Vagina (tissue), 2 donors: ENCODE results near the gene NUP210. TPM values are rescaled to one million over a fixed set of nuclear protein-coding genes. Genes with fewer than 3 reads are reported as not detected.

Experiments used
- DNase-seq, 2 donors: peaks; one replicate each; pipeline ENCODE4 v3.0.0-alpha.2; 2017; ENCODE audit errors: extremely low spot score in 2 of 2
- H3K27ac ChIP-seq: fragments of 200-600 bp; sonication (generic); one replicate; pipeline ENCODE4 v1.5.1; 2019
- H3K27me3 ChIP-seq: fragments of 200-600 bp; sonication (generic); one replicate; pipeline ENCODE4 v1.5.1; 2019
- H3K36me3 ChIP-seq, 2 donors: fragments of 200-600 bp; sonication (generic); one replicate each; pipeline ENCODE4 v1.5.1; 2017 to 2019
- H3K4me1 ChIP-seq: fragments of 200-600 bp; sonication (generic); one replicate; pipeline ENCODE4 v1.5.1; 2019
- H3K4me3 ChIP-seq, 2 donors: fragments of 200-600 bp; sonication (generic); 1 replicate in 1 of 2; 2 replicates in 1 of 2; pipeline ENCODE4 v1.5.1; 2016 to 2019
- H3K9me3 ChIP-seq: fragments of 200-600 bp; sonication (generic); one replicate; pipeline ENCODE4 v1.5.1; 2019
- POLR2A ChIP-seq, 2 donors: fragments of 450-650 bp; IDR thresholded peaks; one replicate each; pipeline ENCODE4 v1.6.1; 2017; ENCODE audit warnings: antibody characterized with exemption in 2 of 2, mild to moderate bottlenecking in 2 of 2, moderate library complexity in 2 of 2
- POLR2AphosphoS5 ChIP-seq, 2 donors: sonication (generic); formaldehyde crosslinking; IDR thresholded peaks; one replicate each; pipeline ENCODE4 v1.9.0; 2017; ENCODE audit warnings: antibody characterized with exemption in 2 of 2, mild to moderate bottlenecking in 2 of 2, low read depth in 1 of 2; ENCODE audit not compliant: insufficient read depth in 1 of 2
- intact Hi-C: fragments of 100-400 bp; cut with DNase I; formaldehyde crosslinking; loops from one replicate; pipeline ENCODE4 v1.15.1; 2023
- total RNA-seq: library from RNA; depleted of rRNA; stranded (reverse); fragments of >200 nt; gene quantifications from one replicate; pipeline ENCODE4 v1.2.3, GENCODE V29; 2016
- TF ChIP-seq, protein P1 (sequence below), 3 experiments: fragments of 450-650 bp in 2 of 3; fragments of 200-600 bp in 1 of 3; sonication (generic) in 1 of 3; IDR thresholded peaks; one replicate each; pipeline ENCODE4 v1.5.1; 2017 to 2019; ENCODE audit warnings: antibody characterized with exemption in 3 of 3, mild to moderate bottlenecking in 2 of 3, moderate library complexity in 2 of 3

The NUP210 gene
- 10.1 TPM for total RNA-seq

DNA sequence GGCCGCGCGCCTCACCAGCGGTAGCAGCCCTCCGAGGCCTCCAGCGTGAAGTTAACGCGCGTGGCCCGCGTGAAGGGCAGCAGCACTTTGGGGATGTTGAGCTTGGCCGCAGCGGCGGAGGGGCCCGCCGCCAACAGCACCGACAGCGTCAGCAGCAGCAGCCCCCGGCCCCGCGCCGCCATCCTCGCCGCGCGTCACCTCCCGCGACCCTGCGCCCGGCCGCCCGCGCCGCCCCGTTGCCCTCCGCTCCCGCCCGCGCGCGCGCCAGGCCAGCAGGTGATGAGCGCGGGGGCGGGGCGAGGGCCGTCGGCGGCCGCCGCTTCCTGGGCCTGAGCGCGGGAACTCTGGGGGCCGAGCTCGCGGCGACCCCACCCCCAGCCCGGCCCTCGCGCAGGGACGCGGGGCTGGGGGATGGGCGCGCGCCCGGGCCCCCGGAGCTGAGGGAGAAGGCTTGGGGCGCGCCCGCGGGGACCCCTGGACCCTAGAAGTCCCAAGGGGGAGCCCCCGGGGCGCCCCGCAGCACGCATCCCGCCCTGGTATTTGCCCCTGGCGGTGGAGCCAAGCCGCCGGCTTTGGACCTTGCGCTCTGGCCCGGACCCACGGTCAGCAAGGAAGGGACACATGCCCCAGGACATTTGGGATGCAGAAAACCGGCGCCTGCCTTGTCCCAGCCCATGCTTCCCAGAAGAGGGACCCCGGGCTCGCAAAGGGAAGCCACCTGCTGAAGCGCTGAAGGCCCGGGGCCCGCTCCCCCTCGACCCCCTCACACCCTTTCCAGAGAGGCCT lies at the start of gene NUP210:
Gene NUP210 (minus strand): TSS at position 278 of the 786 bp plus-strand sequence. CDS start 96 bp downstream, at position 182.
- intact Hi-C loops: no loop called here
- H3K9me3 ChIP-seq: no peaks in the 10 kb centered on the region
- H3K4me1 ChIP-seq: peaks cover 8% of the 10 kb centered on the region
- no peak for DNase-seq
- no peaks in the 10 kb centered on the region for H3K27me3 ChIP-seq
- no peaks in the 10 kb centered on the region for H3K36me3 ChIP-seq
- TF ChIP-seq POLR2AphosphoS5 (IDR thresholded peaks at IDR 0.05; ENCODE audit: insufficient read depth in 1 of 2, low read depth in 1 of 2) (no peak), POLR2A (IDR thresholded peaks at IDR 0.05) (no peak)
- TF ChIP-seq, protein P1, sequence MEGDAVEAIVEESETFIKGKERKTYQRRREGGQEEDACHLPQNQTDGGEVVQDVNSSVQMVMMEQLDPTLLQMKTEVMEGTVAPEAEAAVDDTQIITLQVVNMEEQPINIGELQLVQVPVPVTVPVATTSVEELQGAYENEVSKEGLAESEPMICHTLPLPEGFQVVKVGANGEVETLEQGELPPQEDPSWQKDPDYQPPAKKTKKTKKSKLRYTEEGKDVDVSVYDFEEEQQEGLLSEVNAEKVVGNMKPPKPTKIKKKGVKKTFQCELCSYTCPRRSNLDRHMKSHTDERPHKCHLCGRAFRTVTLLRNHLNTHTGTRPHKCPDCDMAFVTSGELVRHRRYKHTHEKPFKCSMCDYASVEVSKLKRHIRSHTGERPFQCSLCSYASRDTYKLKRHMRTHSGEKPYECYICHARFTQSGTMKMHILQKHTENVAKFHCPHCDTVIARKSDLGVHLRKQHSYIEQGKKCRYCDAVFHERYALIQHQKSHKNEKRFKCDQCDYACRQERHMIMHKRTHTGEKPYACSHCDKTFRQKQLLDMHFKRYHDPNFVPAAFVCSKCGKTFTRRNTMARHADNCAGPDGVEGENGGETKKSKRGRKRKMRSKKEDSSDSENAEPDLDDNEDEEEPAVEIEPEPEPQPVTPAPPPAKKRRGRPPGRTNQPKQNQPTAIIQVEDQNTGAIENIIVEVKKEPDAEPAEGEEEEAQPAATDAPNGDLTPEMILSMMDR (IDR thresholded peaks at IDR 0.05): no peak
- peak within 1 kb of the TSS; percentile 33 for H3K27ac ChIP-seq
- H3K4me3 ChIP-seq: peak within 1 kb of the TSS; percentile 46 to 55

GRCh38 chr3:13466781-13467180 lies 46.7 kb upstream of the NUP210 start:
- Histone ChIP-seq H3K36me3 (no peaks in the 10 kb centered on the region), H3K4me3 (no peak overlapping the region), H3K27ac (no peak overlapping the region), H3K27me3 (no peaks in the 10 kb centered on the region), H3K9me3 (no peaks in the 10 kb centered on the region), H3K4me1 (no peaks in the 10 kb centered on the region)
- TF ChIP-seq, protein P1 (IDR thresholded peaks at IDR 0.05): no peak
- no peak for TF ChIP-seq POLR2A (IDR thresholded peaks at IDR 0.05)
- no peak for TF ChIP-seq POLR2AphosphoS5 (IDR thresholded peaks at IDR 0.05; ENCODE audit: insufficient read depth in 1 of 2, low read depth in 1 of 2)
- intact Hi-C loops: loop anchor here (10.0 kb wide), 1 partner anchor 152 kb away; no protein-coding TSS in a partner anchor
- no peak for DNase-seq

- no peak for DNase-seq
- no peak overlapping the region for H3K4me3 ChIP-seq
- TF ChIP-seq POLR2AphosphoS5 (IDR thresholded peaks at IDR 0.05; ENCODE audit: insufficient read depth in 1 of 2, low read depth in 1 of 2): no peak
- TF ChIP-seq, protein P1 (IDR thresholded peaks at IDR 0.05): no peak
- TF ChIP-seq POLR2A (IDR thresholded peaks at IDR 0.05): no peak
- H3K27me3 ChIP-seq: no peaks in the 10 kb centered on the region
- no peaks in the 10 kb centered on the region for H3K4me1 ChIP-seq
- no peak overlapping the region for H3K27ac ChIP-seq
- no peaks in the 10 kb centered on the region for H3K36me3 ChIP-seq
- intact Hi-C loops: loop anchor here (10.0 kb wide), 1 partner anchor 151 kb away; no protein-coding TSS in a partner anchor
- no peaks in the 10 kb centered on the region for H3K9me3 ChIP-seq
These were observed 45.2 kb upstream of the NUP210 start for GRCh38 chr3:13465236-13465873.

DNA sequence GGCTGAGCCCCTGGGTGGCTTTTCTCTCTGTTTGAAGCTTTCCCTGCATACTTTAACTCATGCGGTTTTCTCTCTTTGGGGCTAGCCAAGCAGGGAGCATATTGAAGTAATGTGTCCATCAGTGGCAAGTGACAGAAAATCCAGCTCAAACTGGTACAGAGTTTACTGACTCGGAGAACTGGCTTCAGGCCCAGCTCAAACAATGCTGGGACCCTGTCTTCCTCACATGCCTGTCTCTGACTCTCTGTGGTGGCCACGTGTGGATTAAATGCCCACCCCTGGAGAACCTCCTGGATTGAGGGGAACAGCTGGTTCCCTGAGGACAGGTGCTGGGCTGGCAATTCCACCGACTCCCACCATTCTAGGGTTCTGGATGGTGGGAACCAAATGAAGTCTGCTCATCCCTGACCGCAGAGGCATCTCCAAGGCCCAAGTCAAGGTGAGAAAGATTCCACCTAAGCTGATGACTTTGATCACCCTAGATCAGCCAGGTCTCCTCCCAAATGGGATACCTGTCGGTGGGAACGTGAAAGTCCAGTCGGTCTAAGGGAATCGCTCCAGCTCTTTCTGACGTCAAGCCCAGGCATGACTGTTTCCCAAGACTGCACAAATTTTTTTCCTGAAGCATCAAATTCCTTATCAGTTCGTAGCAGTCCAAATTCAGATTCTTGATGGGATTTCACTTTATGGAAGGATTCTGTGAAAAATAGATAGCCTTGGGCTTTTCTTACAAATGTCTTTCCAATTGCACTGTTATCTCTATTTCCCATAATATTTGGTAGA lies 43.7 kb upstream of the NUP210 start:
- intact Hi-C loops: loop anchor here (10.0 kb wide), 1 partner anchor 149 kb away; no protein-coding TSS in a partner anchor
- Histone ChIP-seq H3K36me3 (no peaks in the 10 kb centered on the region), H3K27me3 (no peaks in the 10 kb centered on the region), H3K27ac (no peak overlapping the region), H3K4me3 (no peak overlapping the region), H3K4me1 (no peaks in the 10 kb centered on the region), H3K9me3 (no peaks in the 10 kb centered on the region)
- TF ChIP-seq POLR2AphosphoS5 (IDR thresholded peaks at IDR 0.05; ENCODE audit: insufficient read depth in 1 of 2, low read depth in 1 of 2): no peak
- no peak for TF ChIP-seq POLR2A (IDR thresholded peaks at IDR 0.05)
- TF ChIP-seq, protein P1 (IDR thresholded peaks at IDR 0.05): no peak
- no peak for DNase-seq
